Breast epithelium (tissue), 4 donors: Measurements from ENCODE around the gene BLOC1S2. TPM values are rescaled to one million over a fixed set of nuclear protein-coding genes. Genes with fewer than 3 reads are reported as not detected.

Source experiments
- DNase-seq, 2 donors: peaks; one replicate each; pipeline ENCODE4 v3.0.0-alpha.2; 2019; ENCODE audit warnings: low spot score in 2 of 2
- H3K27ac ChIP-seq, 2 donors: fragments of 200-600 bp; sonication (generic) in 1 of 2; one replicate each; pipeline ENCODE4 v1.5.1; 2016 to 2019; ENCODE audit warnings: mild to moderate bottlenecking in 1 of 2
- H3K27me3 ChIP-seq, 2 donors: fragments of 200-600 bp; sonication (generic) in 1 of 2; one replicate each; pipeline versions ENCODE4 v1.5.1 to v1.6.0; 2017 to 2019; ENCODE audit warnings: control low read depth in 1 of 2, mild to moderate bottlenecking in 1 of 2
- H3K36me3 ChIP-seq: fragments of 200-600 bp; one replicate; pipeline ENCODE4 v1.5.1; 2019
- H3K4me1 ChIP-seq, 2 donors: fragments of 200-600 bp; sonication (generic); one replicate each; pipeline ENCODE4 v1.5.1; 2016 to 2019; ENCODE audit warnings: control low read depth in 1 of 2
- H3K4me3 ChIP-seq, 3 donors: fragments of 200-600 bp; sonication (generic); 1 replicate in 2 of 3; 2 replicates in 1 of 3; pipeline ENCODE4 v1.5.1; 2016 to 2019; ENCODE audit warnings: mild to moderate bottlenecking in 3 of 3, moderate library complexity in 2 of 3
- H3K9me3 ChIP-seq, 2 donors: fragments of 200-600 bp; sonication (generic) in 1 of 2; one replicate each; pipeline ENCODE4 v1.5.1; 2016 to 2019; ENCODE audit warnings: control low read depth in 1 of 2
- POLR2A ChIP-seq: fragments of 450-650 bp; IDR thresholded peaks from one replicate; pipeline ENCODE4 v1.6.1; 2016; ENCODE audit warnings: antibody characterized with exemption, mild to moderate bottlenecking, moderate library complexity
- POLR2AphosphoS5 ChIP-seq, 3 donors: sonication (generic); formaldehyde crosslinking; IDR thresholded peaks; one replicate each; pipeline ENCODE4 v1.6.1; 2017; ENCODE audit warnings: antibody characterized with exemption in 3 of 3
- intact Hi-C: fragments of 100-400 bp; cut with DNase I; formaldehyde crosslinking; loops from one replicate; pipeline ENCODE4 v1.15.1; 2023; ENCODE audit warnings: low total_unique reads
- total RNA-seq, 3 donors: library from RNA; depleted of rRNA; stranded (reverse); fragments of >200 nt; gene quantifications; one replicate each; pipeline ENCODE4 v1.1.0, GENCODE V29; 2016
- TF ChIP-seq, protein P1 (sequence below), 3 donors: fragments of 450-650 bp; IDR thresholded peaks; one replicate each; pipeline ENCODE4 v1.5.1; 2016 to 2017; ENCODE audit warnings: antibody characterized with exemption in 3 of 3, mild to moderate bottlenecking in 3 of 3, moderate library complexity in 3 of 3

The BLOC1S2 gene
- total RNA-seq, 3 donors from 2014 or later: 25.9 to 28.0 (median 26.5) TPM

DNA sequence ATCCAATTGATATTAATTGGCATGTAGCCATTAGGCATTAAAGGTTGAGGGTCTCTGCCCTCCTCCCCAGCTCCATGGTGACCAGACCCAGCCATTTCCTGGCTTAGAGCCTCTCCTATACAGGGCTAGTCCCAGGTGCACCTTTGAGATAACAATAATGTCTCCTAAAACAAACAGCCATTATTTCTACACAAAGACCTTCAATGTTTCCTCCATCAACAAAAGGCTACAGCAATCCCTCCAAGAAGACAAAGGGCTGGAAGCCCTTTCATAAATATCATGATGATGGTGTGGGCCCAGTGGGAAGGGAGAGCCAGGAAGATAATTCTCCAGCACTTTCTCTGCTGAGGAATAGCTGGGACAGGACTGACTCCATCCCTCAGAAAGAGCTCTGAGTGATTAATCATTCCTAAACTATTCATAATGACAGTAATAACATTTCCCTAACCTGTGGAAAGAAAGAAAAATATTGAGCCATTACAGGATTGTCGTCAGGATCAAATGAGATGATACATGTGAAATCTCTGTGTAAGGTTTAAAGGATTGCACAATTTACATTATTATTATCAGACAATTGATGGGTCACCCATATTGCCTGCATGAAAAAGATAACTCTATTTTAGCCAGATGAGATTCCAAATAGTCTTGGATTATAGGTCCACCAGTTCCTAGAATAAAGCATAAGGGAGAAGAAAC lies 33.4 kb upstream of the BLOC1S2 start:
- Histone ChIP-seq H3K4me1 (no peaks in the 10 kb centered on the region), H3K27me3 (peaks cover 0 to 14% of the 10 kb centered on the region in 2 donors), H3K4me3 (no peak overlapping the region), H3K9me3 (no peaks in the 10 kb centered on the region), H3K36me3 (no peaks in the 10 kb centered on the region), H3K27ac (no peak overlapping the region)
- intact Hi-C loops: no loop called here
- DNase-seq: no peak
- TF ChIP-seq, protein P1, sequence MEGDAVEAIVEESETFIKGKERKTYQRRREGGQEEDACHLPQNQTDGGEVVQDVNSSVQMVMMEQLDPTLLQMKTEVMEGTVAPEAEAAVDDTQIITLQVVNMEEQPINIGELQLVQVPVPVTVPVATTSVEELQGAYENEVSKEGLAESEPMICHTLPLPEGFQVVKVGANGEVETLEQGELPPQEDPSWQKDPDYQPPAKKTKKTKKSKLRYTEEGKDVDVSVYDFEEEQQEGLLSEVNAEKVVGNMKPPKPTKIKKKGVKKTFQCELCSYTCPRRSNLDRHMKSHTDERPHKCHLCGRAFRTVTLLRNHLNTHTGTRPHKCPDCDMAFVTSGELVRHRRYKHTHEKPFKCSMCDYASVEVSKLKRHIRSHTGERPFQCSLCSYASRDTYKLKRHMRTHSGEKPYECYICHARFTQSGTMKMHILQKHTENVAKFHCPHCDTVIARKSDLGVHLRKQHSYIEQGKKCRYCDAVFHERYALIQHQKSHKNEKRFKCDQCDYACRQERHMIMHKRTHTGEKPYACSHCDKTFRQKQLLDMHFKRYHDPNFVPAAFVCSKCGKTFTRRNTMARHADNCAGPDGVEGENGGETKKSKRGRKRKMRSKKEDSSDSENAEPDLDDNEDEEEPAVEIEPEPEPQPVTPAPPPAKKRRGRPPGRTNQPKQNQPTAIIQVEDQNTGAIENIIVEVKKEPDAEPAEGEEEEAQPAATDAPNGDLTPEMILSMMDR (IDR thresholded peaks at IDR 0.05): no peak
- TF ChIP-seq POLR2A (no peak), POLR2AphosphoS5 (IDR thresholded peaks at IDR 0.05) (no peak)

DNA sequence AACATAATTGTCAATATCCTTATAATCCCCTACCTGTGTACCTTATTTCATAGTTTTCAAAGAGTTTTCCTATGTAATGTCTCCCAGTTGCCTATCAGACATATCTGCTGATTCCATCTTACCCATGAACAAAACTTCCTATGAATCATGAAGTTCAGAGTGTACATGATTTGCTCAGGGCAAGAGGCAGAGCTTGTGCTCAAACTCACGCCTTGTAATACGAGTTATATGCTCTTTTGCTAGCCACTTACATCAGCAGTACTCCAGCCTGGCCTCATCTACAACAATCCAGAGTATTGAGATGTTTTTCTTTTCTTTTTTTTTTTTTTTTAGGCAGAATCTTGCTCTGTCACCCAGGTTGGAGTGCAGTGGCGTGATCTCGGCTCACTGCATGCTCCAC lies 31.7 kb upstream of the BLOC1S2 start:
- peaks cover 0 to 10% of the 10 kb centered on the region in 2 donors for H3K27me3 ChIP-seq
- TF ChIP-seq POLR2A (no peak), POLR2AphosphoS5 (IDR thresholded peaks at IDR 0.05) (no peak)
- TF ChIP-seq, protein P1 (IDR thresholded peaks at IDR 0.05): no peak
- intact Hi-C loops: no loop called here
- H3K4me1 ChIP-seq: no peaks in the 10 kb centered on the region
- H3K27ac ChIP-seq: no peak overlapping the region
- no peaks in the 10 kb centered on the region for H3K9me3 ChIP-seq
- DNase-seq: no peak
- no peaks in the 10 kb centered on the region for H3K36me3 ChIP-seq
- no peak overlapping the region for H3K4me3 ChIP-seq

DNA sequence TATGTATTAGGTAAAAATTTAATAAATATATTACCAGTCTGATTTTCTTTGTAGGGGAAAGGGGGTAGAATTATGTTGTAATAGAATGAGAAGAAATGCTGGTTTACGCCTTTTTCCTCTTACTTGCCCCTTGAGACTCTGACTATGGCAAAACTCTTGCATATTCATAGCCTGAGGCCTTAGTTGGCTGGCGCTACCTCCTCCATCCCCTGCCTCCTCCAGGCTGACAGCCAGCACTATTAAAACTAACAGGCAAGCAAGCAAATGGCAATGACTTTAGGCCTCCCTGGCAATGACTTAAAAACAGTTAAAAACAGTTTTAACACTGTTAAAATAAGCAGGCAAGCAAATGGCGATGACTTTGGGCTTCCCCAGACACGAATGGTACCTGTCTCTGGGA lies 29.1 kb upstream of the BLOC1S2 start:
- Histone ChIP-seq H3K4me3 (no peak overlapping the region), H3K27ac (no peak overlapping the region), H3K27me3 (peaks cover 0 to 4% of the 10 kb centered on the region in 2 donors), H3K9me3 (no peaks in the 10 kb centered on the region), H3K36me3 (no peaks in the 10 kb centered on the region), H3K4me1 (no peaks in the 10 kb centered on the region)
- intact Hi-C loops: no loop called here
- TF ChIP-seq POLR2A: no peak
- DNase-seq: no peak

GRCh38 chr10:100311298-100311697 lies 24.8 kb upstream of the BLOC1S2 start:
- DNase-seq: no peak
- no peak overlapping the region for H3K27ac ChIP-seq
- H3K36me3 ChIP-seq: no peaks in the 10 kb centered on the region
- H3K9me3 ChIP-seq: no peaks in the 10 kb centered on the region
- H3K4me3 ChIP-seq: no peak overlapping the region
- H3K27me3 ChIP-seq: peaks cover 0 to 2% of the 10 kb centered on the region in 2 donors
- no peaks in the 10 kb centered on the region for H3K4me1 ChIP-seq
- intact Hi-C loops: no loop called here
- TF ChIP-seq, protein P1 (IDR thresholded peaks at IDR 0.05): no peak
- TF ChIP-seq POLR2AphosphoS5 (IDR thresholded peaks at IDR 0.05): no peak
- no peak for TF ChIP-seq POLR2A

DNA sequence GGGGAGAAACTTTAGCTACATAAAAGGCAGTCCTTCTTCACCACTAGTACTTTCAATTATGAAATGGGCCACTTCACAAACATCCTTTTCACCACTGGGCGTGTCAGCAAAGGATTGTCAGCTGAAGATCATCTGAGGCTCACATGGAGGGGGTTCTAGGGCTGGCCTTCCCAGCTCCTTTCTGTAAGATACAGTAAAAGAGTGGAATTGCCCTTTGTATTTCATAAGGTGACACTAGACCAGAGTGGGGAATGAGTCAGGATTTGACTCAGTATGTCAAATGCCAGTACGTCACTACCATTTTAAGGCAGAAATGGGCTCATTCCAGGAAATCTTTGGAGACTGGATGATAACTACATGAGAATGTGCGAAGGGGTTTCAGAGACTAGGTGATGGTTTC lies 21.2 kb upstream of the BLOC1S2 start:
- no peaks in the 10 kb centered on the region for H3K9me3 ChIP-seq
- H3K36me3 ChIP-seq: no peaks in the 10 kb centered on the region
- TF ChIP-seq, protein P1 (IDR thresholded peaks at IDR 0.05): no peak
- no peak for TF ChIP-seq POLR2A
- no peak for TF ChIP-seq POLR2AphosphoS5 (IDR thresholded peaks at IDR 0.05)
- no peak overlapping the region for H3K4me3 ChIP-seq
- intact Hi-C loops: no loop called here
- no peak for DNase-seq
- no peaks in the 10 kb centered on the region for H3K4me1 ChIP-seq
- H3K27me3 ChIP-seq: peaks cover 0 to 22% of the 10 kb centered on the region in 2 donors
- no peak overlapping the region for H3K27ac ChIP-seq
